ENCODE data around the gene CLSTN3. TPM values are rescaled to one million over a fixed set of nuclear protein-coding genes. Genes with fewer than 3 reads are reported as not detected.

The CLSTN3 gene
- total RNA-seq, 1 donor from 2014 or later = 30.4 TPM

- Mint-ChIP-seq H3K9me3 (peaks cover 6% of the 10 kb centered on the region), H3K4me1 (no peaks in the 10 kb centered on the region), H3K4me3 (no peak overlapping the region), H3K27ac (ENCODE audit: unreplicated experiment) (no peak overlapping the region), H3K36me3 (ENCODE audit: low read depth) (peaks cover 61% of the 10 kb centered on the region), H3K27me3 (ENCODE audit: low read depth) (no peaks in the 10 kb centered on the region)
- TF ChIP-seq CTCF (conservative IDR thresholded peaks at IDR 0.05) = no peak
- DNase-seq (ENCODE audit: low read depth, low spot score) = no peak
Measured at GRCh38 chr12:7205091-7205490, 74.9 kb downstream of the CLSTN3 start.

GRCh38 chr12:7206691-7207090 is 76.5 kb downstream of the CLSTN3 start:
- Mint-ChIP-seq H3K36me3 (ENCODE audit: low read depth) (peaks cover 68% of the 10 kb centered on the region), H3K27me3 (ENCODE audit: low read depth) (no peaks in the 10 kb centered on the region), H3K4me3 (no peak overlapping the region), H3K4me1 (no peaks in the 10 kb centered on the region), H3K9me3 (peaks cover 8% of the 10 kb centered on the region), H3K27ac (ENCODE audit: unreplicated experiment) (no peak overlapping the region)
- no peak for TF ChIP-seq CTCF (conservative IDR thresholded peaks at IDR 0.05)
- no peak for DNase-seq (ENCODE audit: low read depth, low spot score)

GRCh38 chr12:7207866-7208625 is 77.9 kb downstream of the CLSTN3 start:
- H3K4me1 Mint-ChIP-seq = no peaks in the 10 kb centered on the region
- H3K36me3 Mint-ChIP-seq (ENCODE audit: low read depth) = peaks cover 62% of the 10 kb centered on the region
- no peak for DNase-seq (ENCODE audit: low read depth, low spot score)
- H3K27ac Mint-ChIP-seq (ENCODE audit: unreplicated experiment) = no peak overlapping the region
- H3K27me3 Mint-ChIP-seq (ENCODE audit: low read depth) = no peaks in the 10 kb centered on the region
- peaks cover 13% of the 10 kb centered on the region for H3K9me3 Mint-ChIP-seq
- no peak for TF ChIP-seq CTCF (conservative IDR thresholded peaks at IDR 0.05)
- peak overlapping the region; percentile 10 for H3K4me3 Mint-ChIP-seq

Other genes with a start within 250 kb of the CLSTN3 start
- 4.8 and 5.2 TPM in 2 replicates for gene LRRC23, start 225.5 kb upstream of the CLSTN3 start, total RNA-seq
- gene ENO2, start 215.8 kb upstream of the CLSTN3 start, total RNA-seq = 67.5 and 68.4 TPM in 2 replicates
- 118 and 122 TPM in 2 replicates for gene ATN1, start 202.4 kb upstream of the CLSTN3 start, total RNA-seq
- not detected in 2 replicates for gene RNU7-1, start 186.6 kb upstream of the CLSTN3 start, total RNA-seq
- 293 and 298 TPM in 2 replicates for gene C12orf57, start 186.3 kb upstream of the CLSTN3 start, total RNA-seq
- 0.73 and 1.1 TPM in 2 replicates for gene PTPN6, start 179.0 kb upstream of the CLSTN3 start, total RNA-seq
- 330 and 335 TPM in 2 replicates for gene PHB2, start 159.7 kb upstream of the CLSTN3 start, total RNA-seq
- gene EMG1, start 159.5 kb upstream of the CLSTN3 start, total RNA-seq = 57.5 and 65.5 TPM in 2 replicates
- 29.7 and 32.8 TPM in 2 replicates for gene LPCAT3, start 111.9 kb upstream of the CLSTN3 start, total RNA-seq
- gene C1S, start 69.7 kb upstream of the CLSTN3 start, total RNA-seq = 2.2 and 3.6 TPM in 2 replicates
- 4.0 and 5.3 TPM in 2 replicates for gene C1R, start 37.9 kb upstream of the CLSTN3 start, total RNA-seq
- gene C1RL, start 21.2 kb upstream of the CLSTN3 start, total RNA-seq = 12.8 and 15.3 TPM in 2 replicates
- gene RBP5, start 1.5 kb upstream of the CLSTN3 start, total RNA-seq = 0.65 and 1.0 TPM in 2 replicates
- 40.2 and 42.2 TPM in 2 replicates for gene PEX5, start 59.3 kb downstream of the CLSTN3 start, total RNA-seq
- not detected in 2 replicates for gene ACSM4, start 173.7 kb downstream of the CLSTN3 start, total RNA-seq

Measured in neural crest cell (in vitro differentiated cells).